ENCODE results near the gene NOPCHAP1. TPM values are rescaled to one million over a fixed set of nuclear protein-coding genes. Genes with fewer than 3 reads are reported as not detected.

The NOPCHAP1 gene
- total RNA-seq, 1 experiment from 2014 or later, result 11.6 TPM

GRCh38 chr12:104951759-104952509 is 34.2 kb upstream of the NOPCHAP1 start:
- Histone ChIP-seq H3K4me2 (ENCODE audit: low read depth, low read length, poor library complexity, severe bottlenecking) (no peak overlapping the region), H3K4me1 (ENCODE audit: low read length) (no peaks in the 10 kb centered on the region), H3K27me3 (ENCODE audit: low read length) (no peaks in the 10 kb centered on the region), H2AFZ (ENCODE audit: low read length) (no peak overlapping the region), H3K27ac (ENCODE audit: low read length) (no peak overlapping the region), H3K36me3 (ENCODE audit: insufficient read depth, low read length) (no peaks in the 10 kb centered on the region), H3K9me3 (ENCODE audit: low read length) (no peaks in the 10 kb centered on the region), H3K4me3 (ENCODE audit: low read length) (no peak overlapping the region), H3K9ac (ENCODE audit: low read length) (no peak overlapping the region), H3K79me2 (ENCODE audit: low read length) (no peaks in the 10 kb centered on the region), H4K20me1 (ENCODE audit: insufficient read depth, low read depth, low read length) (no peaks in the 10 kb centered on the region), H3K9me2 (replicated peaks; ENCODE audit: insufficient read depth, low read length) (no peaks in the 10 kb centered on the region)
- no peak for DNase-seq

- no peak overlapping the region for H3K27ac ChIP-seq (ENCODE audit: low read length)
- H3K9me2 ChIP-seq (replicated peaks; ENCODE audit: insufficient read depth, low read length), result no peaks in the 10 kb centered on the region
- no peaks in the 10 kb centered on the region for H3K9me3 ChIP-seq (ENCODE audit: low read length)
- no peaks in the 10 kb centered on the region for H4K20me1 ChIP-seq (ENCODE audit: insufficient read depth, low read depth, low read length)
- peaks cover 7% of the 10 kb centered on the region for H3K4me1 ChIP-seq (ENCODE audit: low read length)
- no peaks in the 10 kb centered on the region for H3K79me2 ChIP-seq (ENCODE audit: low read length)
- no peak overlapping the region for H3K9ac ChIP-seq (ENCODE audit: low read length)
- no peak overlapping the region for H3K4me2 ChIP-seq (ENCODE audit: low read depth, low read length, poor library complexity, severe bottlenecking)
- no peaks in the 10 kb centered on the region for H3K36me3 ChIP-seq (ENCODE audit: insufficient read depth, low read length)
- no peak overlapping the region for H3K4me3 ChIP-seq (ENCODE audit: low read length)
- no peak for DNase-seq
- no peaks in the 10 kb centered on the region for H3K27me3 ChIP-seq (ENCODE audit: low read length)
- H2AFZ ChIP-seq (ENCODE audit: low read length), result no peak overlapping the region
Measured at GRCh38 chr12:104952816-104953215, 33.3 kb upstream of the NOPCHAP1 start.

GRCh38 chr12:104953323-104953722 is 32.8 kb upstream of the NOPCHAP1 start:
- H3K27me3 ChIP-seq (ENCODE audit: low read length), result no peaks in the 10 kb centered on the region
- no peak overlapping the region for H3K4me2 ChIP-seq (ENCODE audit: low read depth, low read length, poor library complexity, severe bottlenecking)
- H3K27ac ChIP-seq (ENCODE audit: low read length), result no peak overlapping the region
- H3K9me2 ChIP-seq (replicated peaks; ENCODE audit: insufficient read depth, low read length), result no peaks in the 10 kb centered on the region
- no peak overlapping the region for H3K4me3 ChIP-seq (ENCODE audit: low read length)
- H3K9ac ChIP-seq (ENCODE audit: low read length), result no peak overlapping the region
- H3K4me1 ChIP-seq (ENCODE audit: low read length), result peaks cover 8% of the 10 kb centered on the region
- no peaks in the 10 kb centered on the region for H4K20me1 ChIP-seq (ENCODE audit: insufficient read depth, low read depth, low read length)
- H2AFZ ChIP-seq (ENCODE audit: low read length), result no peak overlapping the region
- no peaks in the 10 kb centered on the region for H3K36me3 ChIP-seq (ENCODE audit: insufficient read depth, low read length)
- no peaks in the 10 kb centered on the region for H3K79me2 ChIP-seq (ENCODE audit: low read length)
- no peaks in the 10 kb centered on the region for H3K9me3 ChIP-seq (ENCODE audit: low read length)
- no peak for DNase-seq

GRCh38 chr12:104955703-104956102 is 30.4 kb upstream of the NOPCHAP1 start:
- no peak overlapping the region for H3K27ac ChIP-seq (ENCODE audit: low read length)
- H3K4me1 ChIP-seq (ENCODE audit: low read length), result peaks cover 15% of the 10 kb centered on the region
- no peaks in the 10 kb centered on the region for H4K20me1 ChIP-seq (ENCODE audit: insufficient read depth, low read depth, low read length)
- no peak overlapping the region for H3K4me3 ChIP-seq (ENCODE audit: low read length)
- H3K9me2 ChIP-seq (replicated peaks; ENCODE audit: insufficient read depth, low read length), result no peaks in the 10 kb centered on the region
- no peak for DNase-seq
- no peaks in the 10 kb centered on the region for H3K27me3 ChIP-seq (ENCODE audit: low read length)
- H3K36me3 ChIP-seq (ENCODE audit: insufficient read depth, low read length), result no peaks in the 10 kb centered on the region
- no peak overlapping the region for H2AFZ ChIP-seq (ENCODE audit: low read length)
- H3K9ac ChIP-seq (ENCODE audit: low read length), result no peak overlapping the region
- no peaks in the 10 kb centered on the region for H3K79me2 ChIP-seq (ENCODE audit: low read length)
- H3K4me2 ChIP-seq (ENCODE audit: low read depth, low read length, poor library complexity, severe bottlenecking), result no peak overlapping the region
- no peaks in the 10 kb centered on the region for H3K9me3 ChIP-seq (ENCODE audit: low read length)

GRCh38 chr12:104956870-104957718 is 29.0 kb upstream of the NOPCHAP1 start:
- no peaks in the 10 kb centered on the region for H3K9me3 ChIP-seq (ENCODE audit: low read length)
- H3K27ac ChIP-seq (ENCODE audit: low read length), result no peak overlapping the region
- H2AFZ ChIP-seq (ENCODE audit: low read length), result peak overlapping the region; percentile 93; the same call in 1 of the 2 replicates
- H3K9me2 ChIP-seq (replicated peaks; ENCODE audit: insufficient read depth, low read length), result no peaks in the 10 kb centered on the region
- H4K20me1 ChIP-seq (ENCODE audit: insufficient read depth, low read depth, low read length), result no peaks in the 10 kb centered on the region
- H3K79me2 ChIP-seq (ENCODE audit: low read length), result no peaks in the 10 kb centered on the region
- peak overlapping the region; percentile 71 for H3K9ac ChIP-seq (ENCODE audit: low read length)
- no peak for DNase-seq
- peak overlapping the region; percentile 74 for H3K4me2 ChIP-seq (ENCODE audit: low read depth, low read length, poor library complexity, severe bottlenecking)
- H3K36me3 ChIP-seq (ENCODE audit: insufficient read depth, low read length), result no peaks in the 10 kb centered on the region
- no peaks in the 10 kb centered on the region for H3K27me3 ChIP-seq (ENCODE audit: low read length)
- peaks cover 15% of the 10 kb centered on the region for H3K4me1 ChIP-seq (ENCODE audit: low read length)
- H3K4me3 ChIP-seq (ENCODE audit: low read length), result peak overlapping the region; percentile 70

GRCh38 chr12:104957719-104958000 is 28.5 kb upstream of the NOPCHAP1 start:
- peak overlapping the region; percentile 74 for H3K4me2 ChIP-seq (ENCODE audit: low read depth, low read length, poor library complexity, severe bottlenecking)
- no peaks in the 10 kb centered on the region for H3K79me2 ChIP-seq (ENCODE audit: low read length)
- no peaks in the 10 kb centered on the region for H3K36me3 ChIP-seq (ENCODE audit: insufficient read depth, low read length)
- no peaks in the 10 kb centered on the region for H3K27me3 ChIP-seq (ENCODE audit: low read length)
- no peak overlapping the region for H3K27ac ChIP-seq (ENCODE audit: low read length)
- peaks cover 15% of the 10 kb centered on the region for H3K4me1 ChIP-seq (ENCODE audit: low read length)
- H3K9ac ChIP-seq (ENCODE audit: low read length), result peak overlapping the region; percentile 71
- peak overlapping the region; percentile 93; the same call in 1 of the 2 replicates for H2AFZ ChIP-seq (ENCODE audit: low read length)
- no peaks in the 10 kb centered on the region for H3K9me2 ChIP-seq (replicated peaks; ENCODE audit: insufficient read depth, low read length)
- no peaks in the 10 kb centered on the region for H4K20me1 ChIP-seq (ENCODE audit: insufficient read depth, low read depth, low read length)
- peak overlapping the region; percentile 70 for H3K4me3 ChIP-seq (ENCODE audit: low read length)
- no peaks in the 10 kb centered on the region for H3K9me3 ChIP-seq (ENCODE audit: low read length)
- DNase-seq, result no peak

GRCh38 chr12:104958001-104958804 is 27.9 kb upstream of the NOPCHAP1 start, which contains the start of gene SLC41A2:
Gene SLC41A2 (minus strand): TSS chr12:104958290. CDS start chr12:104928527, 29,763 bp downstream.
- peak within 1 kb of the TSS; percentile 74 for H3K4me2 ChIP-seq (ENCODE audit: low read depth, low read length, poor library complexity, severe bottlenecking)
- no peaks in the 10 kb centered on the region for H3K9me2 ChIP-seq (replicated peaks; ENCODE audit: insufficient read depth, low read length)
- H3K4me3 ChIP-seq (ENCODE audit: low read length), result peak within 1 kb of the TSS; percentile 70
- DNase-seq, result peak; percentile 85
- H3K36me3 ChIP-seq (ENCODE audit: insufficient read depth, low read length), result no peaks in the 10 kb centered on the region
- H4K20me1 ChIP-seq (ENCODE audit: insufficient read depth, low read depth, low read length), result no peaks in the 10 kb centered on the region
- peak within 1 kb of the TSS; percentile 94 for H2AFZ ChIP-seq (ENCODE audit: low read length)
- H3K79me2 ChIP-seq (ENCODE audit: low read length), result no peaks in the 10 kb centered on the region
- H3K27ac ChIP-seq (ENCODE audit: low read length), result no peak within 1 kb of the TSS
- no peaks in the 10 kb centered on the region for H3K27me3 ChIP-seq (ENCODE audit: low read length)
- peak within 1 kb of the TSS; percentile 71 for H3K9ac ChIP-seq (ENCODE audit: low read length)
- H3K4me1 ChIP-seq (ENCODE audit: low read length), result peaks cover 15% of the 10 kb centered on the region
- no peaks in the 10 kb centered on the region for H3K9me3 ChIP-seq (ENCODE audit: low read length)
